KMS-11 (cell line): ENCODE measurements around the gene EXOC4.

ENCODE experiments used
- H2AFZ ChIP-seq: fragments of 200-600 bp; sonication (generic); 2 replicates; pipeline ENCODE4 v1.6.1; 2016; ENCODE audit warnings: antibody characterized with exemption, mixed run types, low read depth
- H3K27ac ChIP-seq: fragments of 200-600 bp; sonication (generic); 2 replicates; pipeline ENCODE4 v1.6.1; 2016; ENCODE audit warnings: mild to moderate bottlenecking, mixed run types
- H3K27me3 ChIP-seq: fragments of 200-600 bp; sonication (generic); 2 replicates; pipeline ENCODE4 v1.6.1; 2017; ENCODE audit warnings: mild to moderate bottlenecking, low read depth, mixed run types, moderate library complexity; ENCODE audit not compliant: insufficient read depth
- H3K36me3 ChIP-seq: fragments of 200-600 bp; sonication (generic); 2 replicates; pipeline ENCODE4 v1.6.1; 2017; ENCODE audit warnings: mild to moderate bottlenecking, mixed run types; ENCODE audit not compliant: insufficient read depth
- H3K4me1 ChIP-seq: fragments of 200-600 bp; sonication (generic); 2 replicates; pipeline ENCODE4 v1.6.1; 2016; ENCODE audit warnings: mild to moderate bottlenecking, low read depth, mixed run types; ENCODE audit not compliant: poor library complexity, severe bottlenecking
- H3K4me2 ChIP-seq: fragments of 200-600 bp; sonication (generic); 2 replicates; pipeline ENCODE4 v1.7.0; 2016; ENCODE audit warnings: mild to moderate bottlenecking, mixed run types
- H3K4me3 ChIP-seq: fragments of 200-600 bp; sonication (generic); IDR thresholded peaks from 2 replicates; pipeline ENCODE4 v1.6.1; 2017; ENCODE audit warnings: low read depth, low read length, mixed read lengths; ENCODE audit not compliant: insufficient read depth
- H3K79me2 ChIP-seq: fragments of 200-600 bp; sonication (generic); 2 replicates; pipeline ENCODE4 v1.6.1; 2016; ENCODE audit warnings: low read depth, mixed run types; ENCODE audit not compliant: insufficient read depth
- H3K9ac ChIP-seq: fragments of 200-600 bp; sonication (generic); 2 replicates; pipeline ENCODE4 v1.6.1; 2016; ENCODE audit warnings: mild to moderate bottlenecking, mixed run types
- H4K20me1 ChIP-seq: fragments of 200-600 bp; sonication (generic); 2 replicates; pipeline ENCODE4 v1.6.1; 2016; ENCODE audit warnings: mild to moderate bottlenecking, mixed run types; ENCODE audit not compliant: insufficient read depth
- TF ChIP-seq, protein P1 (sequence below): fragments of 200-600 bp; sonication (generic); conservative IDR thresholded peaks from 2 replicates; pipeline ENCODE4 v1.6.1; 2017; ENCODE audit warnings: low read depth, mild to moderate bottlenecking, antibody characterized with exemption, low read length, moderate library complexity, mixed read lengths

Gene EXOC4

DNA sequence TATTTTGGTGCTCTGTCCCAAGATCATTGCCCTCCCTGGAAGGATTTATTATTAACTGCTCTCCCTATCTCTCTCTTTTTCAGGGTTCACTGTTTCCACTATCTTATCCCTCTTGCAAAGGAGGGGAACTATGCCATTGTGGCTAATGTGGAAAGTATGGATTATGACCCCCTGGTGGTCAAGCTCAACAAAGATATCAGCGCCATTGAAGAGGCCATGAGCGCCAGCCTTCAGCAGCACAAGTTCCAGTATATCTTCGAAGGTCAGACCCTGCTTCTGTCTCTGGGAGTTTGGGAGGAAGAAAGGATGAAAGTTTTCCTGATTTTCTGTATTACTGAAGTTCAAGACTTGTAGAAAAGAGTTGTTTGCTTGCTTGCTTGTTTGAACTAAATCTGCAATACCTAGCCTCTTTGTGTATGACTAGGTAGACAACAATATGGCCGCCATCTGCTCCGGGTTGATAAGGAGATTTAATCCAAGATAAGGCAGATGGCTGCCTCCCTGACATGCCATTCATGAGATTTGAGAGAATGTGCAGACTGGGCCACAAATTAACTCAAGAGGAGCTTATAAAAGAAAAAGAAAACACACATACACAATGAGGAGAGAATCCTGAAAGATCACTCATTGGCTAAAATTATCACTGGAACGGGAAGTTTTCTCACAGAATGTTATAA lies 752.1 kb downstream of the EXOC4 start:
- TF ChIP-seq, protein P1, sequence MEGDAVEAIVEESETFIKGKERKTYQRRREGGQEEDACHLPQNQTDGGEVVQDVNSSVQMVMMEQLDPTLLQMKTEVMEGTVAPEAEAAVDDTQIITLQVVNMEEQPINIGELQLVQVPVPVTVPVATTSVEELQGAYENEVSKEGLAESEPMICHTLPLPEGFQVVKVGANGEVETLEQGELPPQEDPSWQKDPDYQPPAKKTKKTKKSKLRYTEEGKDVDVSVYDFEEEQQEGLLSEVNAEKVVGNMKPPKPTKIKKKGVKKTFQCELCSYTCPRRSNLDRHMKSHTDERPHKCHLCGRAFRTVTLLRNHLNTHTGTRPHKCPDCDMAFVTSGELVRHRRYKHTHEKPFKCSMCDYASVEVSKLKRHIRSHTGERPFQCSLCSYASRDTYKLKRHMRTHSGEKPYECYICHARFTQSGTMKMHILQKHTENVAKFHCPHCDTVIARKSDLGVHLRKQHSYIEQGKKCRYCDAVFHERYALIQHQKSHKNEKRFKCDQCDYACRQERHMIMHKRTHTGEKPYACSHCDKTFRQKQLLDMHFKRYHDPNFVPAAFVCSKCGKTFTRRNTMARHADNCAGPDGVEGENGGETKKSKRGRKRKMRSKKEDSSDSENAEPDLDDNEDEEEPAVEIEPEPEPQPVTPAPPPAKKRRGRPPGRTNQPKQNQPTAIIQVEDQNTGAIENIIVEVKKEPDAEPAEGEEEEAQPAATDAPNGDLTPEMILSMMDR = no peak
- Histone ChIP-seq H3K27ac (no peak overlapping the region), H3K4me3 (no peak overlapping the region), H3K4me1 (no peaks in the 10 kb centered on the region), H3K36me3 (no peaks in the 10 kb centered on the region), H4K20me1 (no peaks in the 10 kb centered on the region), H3K9ac (no peak overlapping the region), H3K27me3 (no peaks in the 10 kb centered on the region), H2AFZ (no peak overlapping the region), H3K4me2 (no peak overlapping the region), H3K79me2 (no peaks in the 10 kb centered on the region)

DNA sequence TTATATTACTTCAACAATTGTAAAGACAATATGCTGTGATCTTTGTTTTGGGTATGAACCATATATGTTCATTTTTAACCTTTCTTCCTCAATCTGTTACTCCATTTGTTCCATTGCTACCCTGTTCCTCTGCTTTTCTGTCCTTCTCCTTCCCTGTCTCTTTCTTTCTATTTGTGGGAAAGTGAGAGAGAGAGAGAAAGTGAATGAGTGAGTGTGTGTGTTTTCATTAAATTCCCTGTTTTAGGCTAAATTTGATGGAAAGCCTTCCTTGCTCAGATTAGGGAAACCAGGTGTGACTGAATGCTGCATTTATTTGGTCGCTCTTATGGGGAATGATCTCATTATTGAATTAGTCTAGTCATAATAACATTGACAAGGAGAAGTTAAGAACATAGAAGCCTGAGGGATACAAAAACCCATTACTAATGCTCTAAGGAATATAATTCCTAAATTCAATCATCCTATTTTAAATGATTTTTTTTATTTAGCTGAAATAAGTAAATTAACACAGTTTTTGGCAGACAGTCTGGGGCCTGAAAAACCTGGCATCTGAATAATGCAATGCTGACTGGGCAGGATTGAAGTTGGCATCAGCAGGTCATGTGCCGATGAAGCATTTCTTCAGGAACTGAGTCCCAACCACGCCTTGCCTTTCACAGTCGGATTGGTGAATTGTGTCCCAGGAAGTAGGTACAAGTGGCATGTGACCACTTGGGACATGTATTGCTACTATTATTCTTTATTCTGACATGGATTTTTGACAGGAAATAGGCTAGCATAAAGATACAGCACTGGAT lies 756.6 kb downstream of the EXOC4 start:
- no peak overlapping the region for H3K4me2 ChIP-seq
- H3K36me3 ChIP-seq = no peaks in the 10 kb centered on the region
- no peaks in the 10 kb centered on the region for H3K79me2 ChIP-seq
- no peak overlapping the region for H3K9ac ChIP-seq
- H3K27ac ChIP-seq = no peak overlapping the region
- H3K4me1 ChIP-seq = peaks cover 2% of the 10 kb centered on the region
- H4K20me1 ChIP-seq = no peaks in the 10 kb centered on the region
- no peak overlapping the region for H2AFZ ChIP-seq
- no peak overlapping the region for H3K4me3 ChIP-seq
- TF ChIP-seq, protein P1 = no peak
- H3K27me3 ChIP-seq = no peaks in the 10 kb centered on the region

DNA sequence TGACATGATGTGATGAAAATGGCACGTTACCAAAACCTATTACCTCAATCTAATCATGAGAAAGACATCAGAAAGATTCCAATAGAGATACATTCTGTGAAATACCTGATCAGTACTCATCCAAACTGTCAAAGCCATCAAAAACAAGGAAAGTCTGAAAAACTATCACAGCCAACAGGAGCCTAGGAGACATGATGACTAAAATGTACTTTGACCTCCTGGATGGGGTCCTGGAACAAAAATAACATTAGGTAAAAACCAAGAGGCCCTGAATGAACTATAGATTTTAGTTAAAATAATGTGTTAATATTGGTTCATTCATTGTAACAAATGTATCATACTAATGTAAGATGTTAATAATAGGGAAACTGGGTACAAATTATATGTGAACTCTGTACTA lies 760.4 kb downstream of the EXOC4 start:
- TF ChIP-seq, protein P1 = no peak
- no peak overlapping the region for H3K4me3 ChIP-seq

DNA sequence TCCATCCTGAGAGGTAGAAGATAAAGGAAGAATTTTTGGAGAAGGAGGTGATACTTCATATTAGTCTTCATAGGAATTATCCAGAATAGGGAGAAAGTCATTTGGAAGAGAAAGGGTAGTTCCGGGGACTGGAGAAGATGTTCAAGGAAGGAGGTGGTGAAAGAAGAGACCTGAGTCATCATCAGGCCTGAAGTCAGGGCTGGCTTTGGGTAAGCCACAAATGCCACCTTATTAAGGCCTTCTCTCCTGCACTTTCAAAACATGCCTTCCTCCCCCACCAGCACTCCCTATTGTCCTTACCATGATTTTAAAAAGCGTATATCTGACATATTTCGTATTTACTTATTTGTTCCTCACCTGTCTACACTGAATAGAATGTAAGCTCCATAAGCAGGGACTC lies 762.1 kb downstream of the EXOC4 start:
- Histone ChIP-seq H3K9ac (no peak overlapping the region), H3K4me2 (no peak overlapping the region), H4K20me1 (no peaks in the 10 kb centered on the region), H3K27me3 (no peaks in the 10 kb centered on the region), H3K79me2 (no peaks in the 10 kb centered on the region), H3K36me3 (no peaks in the 10 kb centered on the region), H3K4me1 (peaks cover 10% of the 10 kb centered on the region), H3K4me3 (no peak overlapping the region), H2AFZ (no peak overlapping the region), H3K27ac (no peak overlapping the region)
- TF ChIP-seq, protein P1 = no peak

More for the DNA sequence above, 760.4 kb downstream of the EXOC4 start:
- no peaks in the 10 kb centered on the region for H3K27me3 ChIP-seq
- no peak overlapping the region for H3K27ac ChIP-seq
- no peak overlapping the region for H3K9ac ChIP-seq
- no peaks in the 10 kb centered on the region for H3K36me3 ChIP-seq
- peaks cover 10% of the 10 kb centered on the region for H3K4me1 ChIP-seq
- H3K79me2 ChIP-seq = no peaks in the 10 kb centered on the region
- no peak overlapping the region for H2AFZ ChIP-seq
- H3K4me2 ChIP-seq = no peak overlapping the region
- H4K20me1 ChIP-seq = no peaks in the 10 kb centered on the region
